ENCODE results near the gene R3HDM4.

DNA sequence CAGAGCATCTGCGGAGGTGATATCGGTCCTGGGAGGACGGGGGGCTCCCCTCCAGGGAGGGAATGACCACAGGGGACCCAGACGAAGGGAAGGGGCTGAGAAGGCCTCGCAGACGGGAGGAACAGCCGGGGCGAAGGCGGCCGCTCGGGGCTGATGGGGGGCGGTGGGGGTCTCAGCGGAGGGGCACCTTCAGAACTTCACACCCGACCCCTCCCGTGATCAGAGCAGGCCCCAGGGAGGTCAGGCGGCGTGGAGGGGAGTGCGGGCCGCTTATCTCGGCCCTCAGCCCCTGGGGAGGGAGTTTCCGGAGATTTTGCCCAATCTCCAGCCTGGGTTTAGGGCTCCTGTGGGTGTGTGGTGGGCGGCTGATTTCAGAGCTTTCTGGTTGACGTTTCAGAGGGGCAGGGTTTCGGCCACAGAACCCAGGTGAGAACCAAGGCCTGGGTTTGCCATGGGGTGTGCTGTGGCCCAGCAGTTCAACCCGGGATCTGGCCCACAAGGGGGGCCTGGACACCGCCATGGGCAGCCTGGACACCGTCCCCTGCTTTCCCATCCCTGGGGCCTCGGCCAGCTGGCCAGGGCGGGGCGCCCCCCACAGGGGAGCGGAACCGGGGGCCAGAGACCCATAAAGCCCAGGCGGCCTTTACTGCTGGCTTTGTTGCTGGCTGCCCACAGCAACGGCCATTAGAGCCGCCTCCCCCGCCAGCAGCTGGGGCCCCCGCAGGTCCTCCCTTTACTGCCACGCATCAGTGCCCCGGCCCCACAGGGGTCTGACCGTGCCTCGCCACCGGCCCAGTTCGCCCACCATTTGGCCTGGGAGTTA, 41.9 kb upstream of the R3HDM4 start:
- TF ChIP-seq RCOR1 (IDR thresholded peaks at IDR 0.05; ENCODE audit: low read depth, low read length) (no peak), POLR2A (IDR thresholded peaks at IDR 0.05; ENCODE audit: low read length) (no peak), EP300 (IDR thresholded peaks at IDR 0.05) (no peak), RFX5 (IDR thresholded peaks at IDR 0.05) (no peak), CEBPB (IDR thresholded peaks at IDR 0.05) (no peak)
- TF ChIP-seq, protein P1, sequence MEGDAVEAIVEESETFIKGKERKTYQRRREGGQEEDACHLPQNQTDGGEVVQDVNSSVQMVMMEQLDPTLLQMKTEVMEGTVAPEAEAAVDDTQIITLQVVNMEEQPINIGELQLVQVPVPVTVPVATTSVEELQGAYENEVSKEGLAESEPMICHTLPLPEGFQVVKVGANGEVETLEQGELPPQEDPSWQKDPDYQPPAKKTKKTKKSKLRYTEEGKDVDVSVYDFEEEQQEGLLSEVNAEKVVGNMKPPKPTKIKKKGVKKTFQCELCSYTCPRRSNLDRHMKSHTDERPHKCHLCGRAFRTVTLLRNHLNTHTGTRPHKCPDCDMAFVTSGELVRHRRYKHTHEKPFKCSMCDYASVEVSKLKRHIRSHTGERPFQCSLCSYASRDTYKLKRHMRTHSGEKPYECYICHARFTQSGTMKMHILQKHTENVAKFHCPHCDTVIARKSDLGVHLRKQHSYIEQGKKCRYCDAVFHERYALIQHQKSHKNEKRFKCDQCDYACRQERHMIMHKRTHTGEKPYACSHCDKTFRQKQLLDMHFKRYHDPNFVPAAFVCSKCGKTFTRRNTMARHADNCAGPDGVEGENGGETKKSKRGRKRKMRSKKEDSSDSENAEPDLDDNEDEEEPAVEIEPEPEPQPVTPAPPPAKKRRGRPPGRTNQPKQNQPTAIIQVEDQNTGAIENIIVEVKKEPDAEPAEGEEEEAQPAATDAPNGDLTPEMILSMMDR (IDR thresholded peaks at IDR 0.05) = no peak
- TF ChIP-seq, protein P2, sequence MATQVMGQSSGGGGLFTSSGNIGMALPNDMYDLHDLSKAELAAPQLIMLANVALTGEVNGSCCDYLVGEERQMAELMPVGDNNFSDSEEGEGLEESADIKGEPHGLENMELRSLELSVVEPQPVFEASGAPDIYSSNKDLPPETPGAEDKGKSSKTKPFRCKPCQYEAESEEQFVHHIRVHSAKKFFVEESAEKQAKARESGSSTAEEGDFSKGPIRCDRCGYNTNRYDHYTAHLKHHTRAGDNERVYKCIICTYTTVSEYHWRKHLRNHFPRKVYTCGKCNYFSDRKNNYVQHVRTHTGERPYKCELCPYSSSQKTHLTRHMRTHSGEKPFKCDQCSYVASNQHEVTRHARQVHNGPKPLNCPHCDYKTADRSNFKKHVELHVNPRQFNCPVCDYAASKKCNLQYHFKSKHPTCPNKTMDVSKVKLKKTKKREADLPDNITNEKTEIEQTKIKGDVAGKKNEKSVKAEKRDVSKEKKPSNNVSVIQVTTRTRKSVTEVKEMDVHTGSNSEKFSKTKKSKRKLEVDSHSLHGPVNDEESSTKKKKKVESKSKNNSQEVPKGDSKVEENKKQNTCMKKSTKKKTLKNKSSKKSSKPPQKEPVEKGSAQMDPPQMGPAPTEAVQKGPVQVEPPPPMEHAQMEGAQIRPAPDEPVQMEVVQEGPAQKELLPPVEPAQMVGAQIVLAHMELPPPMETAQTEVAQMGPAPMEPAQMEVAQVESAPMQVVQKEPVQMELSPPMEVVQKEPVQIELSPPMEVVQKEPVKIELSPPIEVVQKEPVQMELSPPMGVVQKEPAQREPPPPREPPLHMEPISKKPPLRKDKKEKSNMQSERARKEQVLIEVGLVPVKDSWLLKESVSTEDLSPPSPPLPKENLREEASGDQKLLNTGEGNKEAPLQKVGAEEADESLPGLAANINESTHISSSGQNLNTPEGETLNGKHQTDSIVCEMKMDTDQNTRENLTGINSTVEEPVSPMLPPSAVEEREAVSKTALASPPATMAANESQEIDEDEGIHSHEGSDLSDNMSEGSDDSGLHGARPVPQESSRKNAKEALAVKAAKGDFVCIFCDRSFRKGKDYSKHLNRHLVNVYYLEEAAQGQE (IDR thresholded peaks at IDR 0.05) = no peak

All from A549 (cell line).